Activated T-helper 1 cell treated with anti-CD3 and anti-CD28 coated beads, Interleukin-2, amount 50 U/mL, for 16 hours (primary cell): ENCODE measurements around the gene SLC8A1.

Experiments used
- DNase-seq, 2 donors: peaks; one replicate each; pipeline ENCODE4 v3.0.0-alpha.2; 2020; ENCODE audit warnings: low read depth in 1 of 2, low spot score in 1 of 2

Gene SLC8A1

DNA sequence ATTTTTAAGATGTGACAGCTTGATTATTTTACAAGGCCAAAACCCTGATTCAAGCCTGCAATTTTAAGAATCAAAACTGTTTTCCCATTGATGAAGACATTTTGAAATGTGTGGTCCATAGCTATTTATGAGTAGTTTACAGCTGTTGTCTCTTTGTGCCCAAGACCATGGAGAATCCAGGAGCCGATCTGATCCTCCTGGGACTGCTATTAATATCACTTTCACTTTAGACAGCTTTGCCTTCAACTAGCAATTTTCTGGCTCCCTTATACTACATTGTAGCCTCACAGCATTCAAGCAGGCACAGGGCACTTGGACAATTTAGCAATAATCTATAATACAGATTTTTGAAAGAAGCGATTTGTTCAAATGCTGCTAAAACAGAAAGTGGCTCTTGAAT lies 172.9 kb downstream of the SLC8A1 start:
- no peak for DNase-seq

DNA sequence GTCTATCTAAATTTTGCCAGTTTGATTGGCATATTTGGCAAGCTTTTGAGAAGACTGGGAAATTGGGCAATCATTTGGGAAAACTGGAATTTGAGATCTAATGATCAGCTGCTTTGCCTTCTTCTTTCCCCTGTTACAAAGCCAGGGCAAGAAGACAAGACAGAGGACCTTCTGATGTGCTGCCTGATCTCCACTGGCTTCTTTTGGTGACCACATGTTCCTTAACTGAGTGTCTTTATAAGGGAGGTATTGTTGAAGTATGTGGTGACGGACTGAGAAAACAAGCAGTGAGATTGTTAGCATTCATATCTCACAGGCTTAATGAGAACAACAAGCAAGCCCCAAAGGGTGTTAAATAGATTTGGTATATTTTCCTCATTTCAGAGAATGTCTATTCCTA lies 175.8 kb downstream of the SLC8A1 start:
- DNase-seq: no peak

DNA sequence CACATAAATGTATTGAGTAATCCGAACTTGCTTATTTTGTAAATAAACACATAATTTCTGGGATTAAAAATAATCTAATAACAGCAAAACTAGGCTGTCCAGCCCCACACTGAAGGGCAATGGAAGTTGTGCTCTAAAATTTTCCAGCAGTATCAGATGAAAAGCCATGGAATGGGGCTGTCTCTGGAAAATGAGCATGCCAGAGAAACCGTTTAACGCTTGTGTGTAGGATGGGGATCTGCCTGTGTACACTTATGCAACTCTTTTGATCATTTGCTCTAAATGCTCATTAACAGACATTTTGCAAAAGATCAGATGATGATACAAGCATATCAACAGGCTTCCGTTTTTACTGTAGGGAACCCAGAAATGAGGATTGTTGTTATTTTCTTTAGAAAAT lies 177.6 kb downstream of the SLC8A1 start:
- no peak for DNase-seq

DNA sequence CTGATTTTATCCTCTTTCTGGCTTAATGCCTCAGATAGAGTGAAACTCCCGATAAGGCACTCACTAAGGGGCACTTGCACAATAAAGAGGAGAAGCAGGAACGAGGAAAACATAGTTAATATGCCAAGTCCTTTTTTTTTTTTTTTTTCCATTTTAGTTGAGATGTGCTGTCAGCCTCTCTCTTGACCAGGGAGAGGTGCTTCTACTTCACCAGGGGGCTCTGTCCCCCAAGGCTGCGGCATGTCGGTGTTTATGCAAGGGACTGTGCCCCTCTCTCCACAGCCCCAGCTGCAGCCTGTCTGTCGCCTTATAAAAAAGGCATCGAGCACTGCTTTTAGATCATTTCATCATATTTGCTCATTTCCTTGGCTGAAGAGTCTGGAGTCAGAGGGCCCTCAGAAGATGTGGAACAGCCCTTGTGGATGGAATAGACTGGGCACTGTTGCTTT lies 178.1 kb downstream of the SLC8A1 start:
- no peak for DNase-seq

DNA sequence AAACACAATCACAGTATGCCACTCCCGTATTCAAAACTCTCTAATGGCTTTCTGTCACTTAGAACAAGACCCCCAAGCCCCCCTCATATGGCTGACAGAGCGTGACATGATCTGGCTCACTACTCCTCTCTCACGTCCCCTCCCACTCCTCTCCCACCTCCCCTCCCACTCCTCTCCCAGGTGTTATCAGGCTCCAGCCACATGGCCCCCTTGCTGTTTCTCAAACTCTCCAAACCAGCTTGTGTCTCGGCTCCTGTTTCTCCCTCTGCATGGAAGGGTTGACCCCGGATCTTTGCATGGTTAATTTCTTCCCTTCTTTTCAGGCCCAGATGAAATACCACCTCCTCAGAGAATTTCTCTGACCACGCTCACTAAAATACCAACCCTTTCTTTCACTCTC lies 180.8 kb downstream of the SLC8A1 start:
- no peak for DNase-seq

DNA sequence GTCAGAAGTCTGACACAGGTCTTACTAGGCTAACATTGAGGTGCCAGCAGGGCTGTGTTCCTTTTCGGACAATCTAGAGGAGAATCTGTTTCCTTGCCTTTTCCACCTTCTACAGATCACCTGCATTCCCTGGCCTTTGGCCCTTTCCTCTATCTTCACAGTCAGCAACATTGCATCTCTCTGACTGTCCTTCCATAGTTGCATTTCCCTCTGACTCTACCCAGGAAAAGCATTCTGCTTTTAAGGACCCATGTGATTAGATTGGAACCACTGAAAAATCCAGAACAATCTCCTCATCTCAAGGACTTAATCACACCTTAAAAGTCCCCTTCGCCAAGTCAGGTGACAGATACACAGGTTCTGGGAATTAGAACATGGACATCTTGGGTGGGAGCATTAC lies 181.5 kb downstream of the SLC8A1 start:
- DNase-seq: no peak

DNA sequence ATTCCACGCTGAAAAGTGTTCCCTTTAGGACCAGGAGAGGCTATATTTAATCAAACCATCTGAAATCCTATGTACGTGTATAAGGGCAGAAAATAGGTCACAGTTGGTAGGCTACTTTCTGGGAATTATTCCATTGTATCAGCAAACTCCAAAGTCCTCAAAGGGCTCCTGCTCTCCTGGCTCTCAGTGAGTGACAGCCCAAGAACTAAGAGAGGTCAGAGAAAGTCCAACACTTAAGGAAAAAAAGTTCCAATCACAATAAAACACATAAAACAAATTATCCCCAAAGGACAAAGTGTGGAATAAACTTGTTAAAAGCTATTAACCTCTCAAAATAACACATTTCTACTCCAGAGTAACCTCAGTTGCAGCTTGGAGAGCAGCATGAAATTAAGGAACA lies 183.3 kb downstream of the SLC8A1 start:
- DNase-seq: no peak

DNA sequence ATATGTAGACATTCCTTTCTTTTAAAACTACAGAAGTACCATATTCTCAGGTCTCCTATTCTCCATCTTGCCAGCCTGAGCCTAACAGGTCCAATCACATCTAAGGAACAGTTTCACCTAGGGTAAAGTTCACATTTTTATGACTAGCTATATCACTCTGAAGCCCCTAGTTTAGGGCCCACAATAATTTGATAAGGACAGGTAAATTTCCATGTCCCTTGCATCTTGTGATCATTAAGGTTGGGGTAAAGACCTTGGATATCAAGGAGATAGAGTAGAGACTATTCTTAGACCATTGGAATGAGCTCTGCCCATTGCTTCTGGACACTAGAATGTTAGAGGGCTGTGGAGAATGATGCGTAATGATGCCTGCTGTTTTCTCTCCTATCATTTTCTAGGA lies 185.7 kb downstream of the SLC8A1 start:
- no peak for DNase-seq

DNA sequence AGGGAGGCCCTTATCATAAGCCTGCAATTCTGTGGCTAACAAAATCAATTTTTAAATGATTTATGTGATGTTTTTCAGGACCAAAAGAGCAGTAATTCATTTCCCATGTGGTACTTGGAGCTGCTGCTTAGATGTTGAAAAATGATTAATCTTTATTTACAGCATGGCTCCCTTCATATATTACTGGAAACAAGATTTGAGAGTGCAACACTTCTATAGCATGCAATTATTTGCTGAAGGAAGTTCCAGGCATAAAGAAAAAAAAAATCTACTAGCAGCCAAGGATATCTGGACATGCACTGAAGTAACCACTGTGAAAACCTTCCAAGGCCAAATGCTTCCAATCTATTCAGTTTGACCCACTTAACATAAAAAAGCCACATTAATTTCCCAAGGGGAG lies 186.3 kb downstream of the SLC8A1 start:
- no peak for DNase-seq

DNA sequence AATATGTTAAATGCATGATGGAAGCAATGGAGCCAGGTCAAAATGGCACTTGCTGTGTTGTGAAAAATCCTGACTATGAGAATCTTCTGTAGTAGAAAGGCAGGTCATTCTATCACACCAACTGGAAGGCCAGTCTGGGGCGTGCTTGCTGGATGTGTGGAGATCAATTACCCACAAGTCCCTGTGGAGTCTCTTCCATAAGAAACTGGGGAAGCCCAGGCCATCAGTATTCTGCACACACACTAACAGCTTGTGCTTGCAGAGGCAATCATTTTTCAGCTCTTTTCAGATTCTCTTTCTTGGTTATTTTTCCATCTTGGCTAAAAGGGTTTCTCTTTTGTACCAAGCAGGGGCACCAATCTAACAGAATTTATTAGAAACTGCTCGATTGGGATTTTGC lies 190.8 kb downstream of the SLC8A1 start:
- no peak for DNase-seq

DNA sequence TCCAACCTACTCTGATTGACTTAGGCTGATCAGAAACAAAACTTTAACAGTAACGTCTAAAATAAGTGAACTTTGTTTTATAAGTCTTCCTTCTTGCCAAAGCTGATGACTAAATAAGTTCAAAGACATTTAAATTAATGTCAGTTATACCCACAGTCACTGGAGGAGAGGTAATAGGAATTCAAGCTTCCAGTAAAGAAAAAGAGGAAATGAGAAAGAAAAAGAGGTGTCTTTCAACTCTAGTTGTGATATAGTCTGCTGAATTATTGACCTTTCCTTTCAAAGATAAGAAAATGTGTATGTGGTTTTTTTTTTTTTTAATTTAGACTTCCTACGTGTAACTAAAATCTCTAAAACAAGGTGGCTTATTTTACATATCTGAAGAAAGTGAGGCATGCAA lies 191.5 kb downstream of the SLC8A1 start:
- no peak for DNase-seq

DNA sequence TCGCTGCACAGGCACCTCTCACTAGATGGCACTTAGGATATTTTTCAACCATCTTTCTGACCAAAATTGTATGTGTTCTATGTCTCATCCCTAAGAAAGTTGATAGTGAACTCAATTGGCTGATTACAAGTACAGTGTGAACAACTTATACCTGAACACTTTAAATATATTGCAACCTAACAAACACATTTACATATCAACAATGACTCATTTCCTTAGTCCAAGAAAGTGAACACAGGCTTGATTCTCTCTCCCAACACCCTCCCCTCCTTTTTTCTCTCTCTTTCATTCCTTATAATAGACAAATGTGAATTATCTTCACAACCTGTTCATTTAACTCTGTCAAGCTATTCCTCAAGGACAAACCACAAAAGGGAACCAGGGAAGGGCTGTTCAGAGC lies 192.0 kb downstream of the SLC8A1 start:
- DNase-seq: no peak

DNA sequence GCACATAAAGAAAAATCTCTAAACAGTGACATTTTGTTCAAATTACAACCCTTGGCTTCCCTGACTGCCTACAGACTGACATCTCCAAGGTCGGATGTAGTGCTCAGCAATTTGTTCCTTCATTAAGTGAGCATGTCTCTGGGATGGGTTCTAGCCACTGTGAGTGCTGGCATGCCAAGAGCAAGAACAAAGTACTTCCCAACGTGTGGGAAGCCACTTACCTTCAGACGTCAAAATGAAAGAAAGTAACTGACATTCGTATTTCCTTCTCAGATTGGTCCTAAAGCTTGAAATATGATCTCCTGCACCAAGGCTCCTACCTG lies 193.8 kb downstream of the SLC8A1 start:
- no peak for DNase-seq

DNA sequence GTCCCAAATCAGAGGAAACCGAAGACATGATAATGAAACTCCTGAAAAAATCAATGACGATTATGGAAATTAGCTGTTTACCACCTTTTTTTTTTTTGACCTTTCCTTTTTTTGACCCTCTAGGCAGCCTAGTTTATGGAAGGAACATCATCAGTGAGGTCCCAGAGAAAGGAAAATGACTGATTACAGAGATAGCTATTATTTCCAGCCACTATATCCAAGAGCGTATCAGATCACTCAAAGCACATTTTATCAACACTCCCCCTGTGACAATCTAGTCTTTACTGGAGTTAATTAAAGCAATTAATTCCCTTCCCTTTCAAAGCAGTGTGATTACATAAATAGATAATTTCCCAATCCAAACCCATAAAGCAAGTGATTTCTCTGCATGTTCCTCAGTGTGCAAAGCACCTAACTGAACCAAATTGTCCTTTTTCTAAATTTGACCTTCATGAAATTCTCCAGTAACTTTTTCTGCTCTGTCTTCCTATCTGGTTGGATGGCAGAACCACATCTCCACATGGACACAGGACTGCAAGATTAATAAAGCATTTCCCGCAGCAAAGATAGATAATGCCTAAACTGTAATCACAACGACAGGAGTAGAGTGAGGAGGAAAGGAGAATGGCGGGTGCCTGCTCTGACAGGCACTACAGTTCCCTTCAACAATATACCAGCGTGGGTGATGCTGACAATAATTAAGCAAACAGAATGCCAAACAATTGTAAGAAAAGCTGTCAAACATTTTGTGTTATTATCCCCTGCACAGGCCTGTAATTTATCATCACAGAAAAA lies 194.4 kb downstream of the SLC8A1 start:
- no peak for DNase-seq

DNA sequence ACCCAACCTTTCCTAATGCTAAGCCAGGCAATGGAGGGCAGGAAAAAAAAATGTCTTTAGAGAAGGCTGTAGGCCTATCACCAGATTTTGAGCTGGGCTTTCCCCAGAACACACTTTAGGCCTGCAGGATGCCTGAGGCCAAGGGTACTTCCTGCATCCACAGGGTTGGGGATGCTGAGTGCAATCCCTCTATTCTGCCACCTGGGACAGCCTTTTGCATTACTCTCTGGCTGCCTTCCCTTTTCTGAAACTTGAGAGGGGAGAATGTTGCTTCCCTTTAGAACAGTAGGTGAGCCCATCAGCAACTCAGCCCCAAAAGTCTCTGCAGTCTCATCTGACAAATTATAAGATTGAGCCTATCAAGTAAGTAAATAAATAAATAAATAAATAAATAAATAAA lies 195.2 kb downstream of the SLC8A1 start:
- DNase-seq: no peak

DNA sequence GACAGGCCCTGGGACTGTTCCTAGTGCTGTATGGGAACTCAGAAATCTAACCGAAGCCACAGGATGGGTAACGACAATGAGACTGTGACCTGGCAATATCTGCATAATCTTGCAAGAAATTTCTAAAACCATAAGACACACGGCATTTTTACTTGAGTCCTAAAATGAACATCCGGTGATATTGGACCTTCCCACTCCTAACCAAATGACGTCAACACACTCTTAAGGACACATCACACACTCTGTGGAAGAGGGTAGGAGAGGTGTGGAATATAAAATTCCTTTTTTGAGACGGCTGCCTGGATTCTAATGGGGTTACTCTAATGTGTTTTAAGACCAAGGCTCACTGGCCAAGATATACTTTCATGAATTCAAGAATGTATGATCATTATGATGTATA lies 195.9 kb downstream of the SLC8A1 start:
- DNase-seq: no peak

DNA sequence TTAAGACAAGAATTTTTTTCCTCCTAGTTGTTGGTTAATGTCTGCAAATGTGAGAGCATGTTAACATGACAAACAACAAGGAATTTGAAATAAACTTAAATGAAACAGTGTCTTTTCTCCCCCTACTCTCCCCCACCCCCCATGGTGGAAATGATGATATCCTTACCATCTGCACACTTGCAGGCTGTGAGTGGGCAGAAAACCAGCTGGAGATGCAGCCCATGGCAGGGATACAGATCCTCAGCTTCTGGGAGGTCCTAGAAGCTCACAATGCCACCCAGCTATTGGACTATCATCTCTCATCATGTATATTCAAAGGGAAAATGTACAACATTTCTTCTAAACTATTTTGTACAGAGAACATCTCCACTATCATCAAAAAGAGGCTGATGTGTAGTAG lies 196.8 kb downstream of the SLC8A1 start:
- no peak for DNase-seq

DNA sequence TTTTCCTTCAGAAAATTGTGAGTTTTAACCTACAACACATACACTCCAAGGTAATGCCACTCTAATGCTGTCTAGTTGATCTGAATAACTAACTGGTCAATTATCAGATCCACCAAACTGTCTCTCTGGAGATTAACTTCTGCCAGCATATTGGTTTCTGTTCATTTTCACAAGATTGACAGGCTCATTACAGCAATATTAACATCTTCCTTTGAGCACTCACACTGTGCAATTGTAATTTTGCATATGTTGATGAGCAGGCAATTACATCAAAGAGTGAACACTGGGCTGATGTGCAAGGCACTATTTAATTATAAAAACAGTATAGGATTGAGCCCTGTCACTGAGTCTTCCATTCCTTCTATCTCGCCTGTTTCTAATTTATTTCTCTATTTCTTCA lies 197.3 kb downstream of the SLC8A1 start:
- DNase-seq: no peak

DNA sequence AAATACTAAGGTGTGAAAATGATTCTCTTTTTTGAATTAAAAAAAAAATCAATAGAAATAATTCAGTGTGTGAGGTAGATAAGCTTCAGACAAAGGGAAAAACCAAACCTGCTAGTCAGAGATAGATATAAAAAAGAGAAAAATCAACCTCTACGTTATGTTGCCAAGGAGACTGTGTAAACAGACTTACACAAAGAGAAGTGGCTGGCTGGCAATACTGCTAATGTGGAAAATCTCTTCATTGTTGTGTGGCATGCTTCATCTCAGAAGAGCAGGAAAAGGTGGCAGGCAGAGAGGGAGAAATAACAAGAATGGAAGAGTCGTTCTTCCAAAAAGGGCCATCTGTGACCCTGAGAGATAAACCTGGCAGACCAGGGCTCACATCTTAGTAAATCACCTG lies 200.8 kb downstream of the SLC8A1 start:
- DNase-seq: no peak

DNA sequence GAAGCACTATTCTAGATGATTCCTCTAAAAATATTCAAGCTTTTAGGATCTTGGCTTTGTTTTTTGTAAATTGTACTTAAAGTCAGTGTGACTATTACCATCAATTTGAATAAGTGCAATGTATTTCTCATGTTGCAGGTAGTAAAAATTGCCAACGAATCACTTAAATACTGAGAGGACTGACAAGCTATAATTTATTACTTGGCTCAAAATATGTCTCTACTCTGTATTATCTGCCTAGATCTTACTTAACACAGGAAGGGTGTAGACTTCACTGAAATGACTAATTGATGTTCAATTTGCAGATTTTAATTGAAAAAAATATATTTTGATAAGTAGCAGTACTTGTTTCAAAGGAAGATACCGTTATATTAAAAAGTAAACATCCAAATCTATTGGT lies 202.3 kb downstream of the SLC8A1 start:
- no peak for DNase-seq

DNA sequence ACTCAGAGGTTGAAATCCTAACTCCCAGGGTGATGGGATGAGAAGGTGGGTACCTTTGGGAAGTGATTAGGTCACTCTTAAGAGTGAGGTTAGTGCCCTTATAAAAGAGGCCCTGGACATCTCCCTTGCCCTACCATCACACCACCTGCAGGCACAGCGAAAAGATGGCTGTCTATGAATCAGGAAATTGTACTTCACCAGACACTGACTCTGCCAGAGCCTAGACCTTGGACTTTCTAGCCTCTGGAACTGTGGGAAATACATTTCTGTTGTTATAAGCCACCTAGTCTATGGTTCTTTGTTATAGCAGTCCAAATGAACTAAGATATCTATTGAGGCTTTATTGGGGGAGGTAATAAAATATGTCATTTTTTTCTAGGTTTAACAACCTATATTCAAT lies 203.6 kb downstream of the SLC8A1 start:
- no peak for DNase-seq

DNA sequence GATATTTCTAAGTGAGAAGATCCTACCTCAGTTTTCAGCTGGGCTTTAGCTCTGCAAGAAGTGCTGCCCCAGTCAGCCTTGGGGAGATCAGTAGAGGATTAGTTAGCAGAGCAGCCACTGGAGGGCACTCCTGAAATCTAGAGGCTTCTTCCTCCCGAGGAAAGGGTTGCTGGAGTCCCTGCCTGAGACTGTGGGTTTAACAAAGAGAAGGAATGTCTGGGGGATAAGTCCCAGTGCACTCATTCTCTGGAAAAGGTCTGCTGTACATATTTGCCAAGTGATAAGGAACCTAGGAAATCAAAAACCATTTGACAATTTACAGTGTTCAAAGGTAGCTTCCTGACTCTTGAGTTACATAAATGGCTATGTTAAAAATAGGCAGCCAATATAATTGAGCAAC lies 207.2 kb downstream of the SLC8A1 start:
- DNase-seq: no peak

DNA sequence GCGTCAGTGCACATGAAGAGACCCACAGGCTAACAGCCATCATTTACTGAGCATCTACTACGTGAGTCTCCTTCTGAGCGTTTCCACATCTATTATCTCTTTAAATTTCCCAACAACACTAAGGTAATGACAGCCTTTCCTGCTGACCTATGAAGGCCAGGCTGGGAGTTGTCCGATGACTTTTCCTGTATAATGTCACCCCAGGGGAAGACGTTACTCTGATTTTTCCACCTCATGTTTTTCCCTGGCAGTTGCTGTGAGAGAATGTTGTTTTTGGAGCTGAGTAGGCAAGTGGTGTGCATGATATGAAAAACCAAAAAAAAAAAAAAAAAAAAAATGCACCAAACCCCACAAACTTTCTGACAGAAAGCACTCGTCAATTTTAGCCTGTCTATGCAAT lies 207.6 kb downstream of the SLC8A1 start:
- no peak for DNase-seq
